CD1c-positive myeloid dendritic cell (primary cell): Measurements from ENCODE around the gene TMEM17.
A peak's percentile ranks its signal among the peaks of the same experiment; 100 is the strongest.
"Not testable (repeated sequence)": the region's sequence is repeated elsewhere in the genome, so short reads cannot be mapped to it uniquely, and the experiment has no call there.

Experiments
- DNase-seq: peaks from one replicate; pipeline ENCODE4 v3.0.0-alpha.2; 2016; ENCODE audit errors: extremely low spot score

Gene TMEM17, protein sequence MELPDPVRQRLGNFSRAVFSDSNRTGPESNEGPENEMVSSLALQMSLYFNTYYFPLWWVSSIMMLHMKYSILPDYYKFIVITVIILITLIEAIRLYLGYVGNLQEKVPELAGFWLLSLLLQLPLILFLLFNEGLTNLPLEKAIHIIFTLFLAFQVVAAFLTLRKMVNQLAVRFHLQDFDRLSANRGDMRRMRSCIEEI

DNA sequence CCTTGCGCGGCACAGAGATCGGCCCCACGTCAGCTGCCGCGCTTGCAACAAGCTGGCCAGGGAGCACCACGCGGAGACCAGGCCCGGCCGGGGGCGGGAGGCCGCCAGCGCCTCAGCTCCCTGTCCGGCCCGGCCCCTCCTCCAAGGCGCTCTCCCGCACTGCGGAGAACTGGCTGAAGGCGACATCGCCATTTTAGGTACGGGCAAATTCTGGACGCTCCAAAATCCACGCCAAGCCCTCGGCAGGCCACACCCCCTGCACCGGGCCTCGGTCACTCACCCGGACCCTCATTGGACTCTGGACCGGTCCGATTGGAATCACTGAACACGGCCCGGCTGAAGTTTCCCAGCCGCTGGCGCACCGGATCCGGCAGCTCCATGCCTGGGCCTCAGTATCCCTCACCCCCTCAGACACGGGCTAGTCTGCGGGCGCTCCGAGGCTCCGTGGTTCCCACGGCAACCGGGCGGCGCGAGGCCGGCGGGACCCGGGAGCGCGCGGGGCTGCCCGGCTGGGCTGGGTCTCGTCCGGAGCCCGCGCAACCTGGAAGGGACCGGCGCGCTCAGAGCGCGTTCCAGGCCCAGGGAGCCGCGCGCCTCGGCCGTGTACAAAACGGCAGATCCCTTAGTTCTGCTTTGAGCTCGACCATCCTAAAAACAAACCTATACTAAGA is at the start of gene TMEM17:
TSS of gene TMEM17 (minus strand) at position 446 of the 671 bp plus-strand sequence. CDS start at position 380, 66 bp downstream.
- peak; percentile 79 for DNase-seq

DNA sequence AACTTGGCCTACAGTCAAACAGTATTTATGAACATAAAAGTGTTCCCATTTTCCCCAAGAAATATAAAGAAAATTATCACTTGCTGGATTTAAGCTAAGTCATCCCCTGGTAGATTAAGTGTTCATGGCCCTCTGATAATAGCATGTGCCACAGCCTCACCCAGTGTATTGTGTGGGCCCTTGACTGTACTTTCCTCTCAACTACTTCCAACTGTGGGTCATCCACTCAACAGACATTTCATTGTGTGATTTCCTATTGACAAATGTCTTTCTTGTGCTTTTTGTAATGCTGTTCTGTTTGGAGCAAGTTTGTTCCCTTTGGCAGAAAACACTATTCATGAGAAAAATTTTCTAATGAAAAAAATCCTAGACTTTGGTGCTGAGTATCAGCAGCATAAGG is 48.4 kb upstream of the TMEM17 start:
- DNase-seq: no peak

DNA sequence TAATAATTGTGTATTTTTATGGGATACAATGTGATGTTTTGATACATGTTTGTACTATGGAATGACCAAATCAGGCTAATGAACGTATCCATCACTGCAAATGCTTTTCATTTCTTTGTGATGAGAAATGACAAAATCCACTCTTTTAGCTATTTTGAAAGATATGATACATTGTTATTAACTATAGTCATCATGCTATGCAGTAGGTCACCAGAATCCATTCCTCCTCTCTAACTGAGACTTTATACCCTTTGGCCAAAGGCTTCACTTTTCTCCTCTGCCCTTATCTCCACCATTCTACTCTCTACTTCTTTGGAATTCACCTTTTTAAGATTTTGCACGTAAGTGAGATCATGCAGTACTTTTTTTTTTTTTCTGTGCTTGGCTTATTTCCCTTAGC is 44.5 kb upstream of the TMEM17 start:
- no peak for DNase-seq

DNA sequence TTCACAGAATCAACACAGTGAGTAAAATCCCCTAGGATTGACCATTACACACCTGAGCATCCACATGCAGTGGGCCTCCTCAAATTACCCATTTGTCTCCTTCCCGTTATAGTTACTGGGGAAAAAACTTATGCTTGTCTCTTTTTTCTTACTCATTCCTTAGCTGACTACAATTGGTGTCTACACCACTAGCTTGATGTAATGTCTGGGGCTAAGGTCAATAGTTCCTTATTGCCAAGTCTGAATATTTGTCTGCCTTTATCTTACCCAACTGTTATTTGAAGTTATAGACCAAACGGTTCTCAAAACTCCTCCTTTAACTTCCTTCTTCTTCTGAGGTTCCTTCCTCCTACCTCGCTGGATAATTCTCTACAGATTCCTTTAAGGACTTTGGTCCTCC is 41.9 kb upstream of the TMEM17 start:
- DNase-seq: no peak

DNA sequence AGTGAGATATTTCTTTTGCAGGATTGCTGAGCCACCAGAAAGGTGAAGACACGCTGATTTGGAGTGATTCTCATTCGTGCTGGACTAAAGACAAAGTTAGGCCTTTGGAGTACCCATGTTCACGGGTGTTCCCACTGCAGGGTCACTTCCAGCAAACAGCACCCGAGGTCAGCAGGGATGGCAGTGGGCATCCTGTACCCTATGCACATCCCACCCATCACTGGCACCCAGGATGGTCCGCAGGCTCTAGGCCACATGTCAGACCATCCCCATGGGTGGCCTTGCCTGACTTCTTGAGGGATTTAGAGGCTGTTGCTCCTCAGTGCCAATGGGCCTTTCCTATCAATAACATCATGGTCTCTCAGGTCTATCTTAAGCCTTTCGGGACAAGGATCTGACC is 39.3 kb upstream of the TMEM17 start:
- DNase-seq: no peak

DNA sequence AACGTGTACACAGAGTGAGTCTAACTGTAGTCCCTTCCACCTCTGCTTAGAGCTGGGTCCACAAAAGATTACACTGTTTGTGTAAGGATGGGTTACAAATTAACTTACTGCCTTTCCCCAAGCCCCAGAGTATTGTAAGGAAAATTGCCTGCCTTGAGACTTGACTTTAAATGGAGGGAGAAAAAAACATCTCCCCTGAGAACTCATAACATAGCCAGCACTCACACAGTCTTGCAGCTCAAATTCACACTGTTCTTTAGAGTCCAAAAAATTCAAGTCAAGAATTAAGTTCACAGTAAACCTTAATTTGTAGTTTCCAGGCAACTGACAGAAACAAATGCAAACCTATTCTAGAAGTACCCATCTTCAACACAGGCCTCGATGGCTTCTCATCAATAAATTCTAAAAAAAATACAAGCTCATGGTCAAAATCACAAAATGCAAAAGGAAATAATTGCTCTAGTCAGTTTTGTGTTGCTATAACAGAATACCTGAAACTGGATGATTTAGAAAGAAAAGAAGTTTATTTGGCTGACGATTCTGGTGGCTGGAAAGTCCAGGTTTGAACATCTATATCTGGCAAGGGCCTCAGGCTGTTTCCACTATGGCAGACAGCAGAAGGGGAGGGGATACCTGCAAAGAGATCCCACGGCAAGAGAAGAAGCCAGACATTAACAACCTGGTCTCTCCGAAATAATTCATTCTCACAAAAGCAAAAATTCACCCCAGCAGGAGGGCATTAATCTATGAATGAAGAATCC is 34.6 kb upstream of the TMEM17 start:
- no peak for DNase-seq

DNA sequence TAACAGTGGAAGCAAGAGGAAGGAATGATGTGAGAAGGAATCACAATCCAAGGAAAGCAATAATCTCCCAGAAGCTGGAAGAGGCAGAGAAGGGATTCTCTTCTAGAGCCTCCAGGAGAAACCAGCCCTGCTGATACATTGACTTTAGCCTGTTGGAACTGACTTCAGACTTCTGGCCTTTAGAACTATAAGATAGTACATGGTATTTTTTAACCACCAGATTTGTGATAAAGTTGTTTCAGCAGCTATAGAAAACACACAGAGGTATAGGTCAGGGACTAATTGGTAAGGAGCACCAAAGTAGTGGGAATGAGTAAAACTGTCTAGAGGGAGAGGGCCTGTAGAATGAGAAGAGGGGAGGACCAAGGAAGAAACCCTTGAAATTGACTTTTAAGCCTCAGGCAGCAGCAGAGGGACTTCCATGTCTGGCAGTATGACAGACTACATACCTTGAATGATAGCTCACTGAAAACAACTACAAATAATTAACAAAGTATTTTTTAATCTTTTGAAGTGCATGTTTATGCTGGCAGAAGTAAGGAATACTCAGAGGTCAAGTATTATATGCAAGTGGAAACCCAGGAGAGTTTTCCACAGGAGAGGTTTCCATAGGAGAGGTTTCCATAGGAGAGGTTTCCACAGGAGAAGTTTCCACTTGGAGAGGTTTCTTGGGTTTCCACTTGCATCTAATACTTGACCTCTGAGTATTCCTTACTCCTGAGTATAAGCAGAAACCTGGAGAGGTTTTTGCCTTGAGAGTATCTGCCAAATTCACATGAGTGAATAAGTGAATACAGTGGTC is 33.8 kb upstream of the TMEM17 start:
- no peak for DNase-seq

DNA sequence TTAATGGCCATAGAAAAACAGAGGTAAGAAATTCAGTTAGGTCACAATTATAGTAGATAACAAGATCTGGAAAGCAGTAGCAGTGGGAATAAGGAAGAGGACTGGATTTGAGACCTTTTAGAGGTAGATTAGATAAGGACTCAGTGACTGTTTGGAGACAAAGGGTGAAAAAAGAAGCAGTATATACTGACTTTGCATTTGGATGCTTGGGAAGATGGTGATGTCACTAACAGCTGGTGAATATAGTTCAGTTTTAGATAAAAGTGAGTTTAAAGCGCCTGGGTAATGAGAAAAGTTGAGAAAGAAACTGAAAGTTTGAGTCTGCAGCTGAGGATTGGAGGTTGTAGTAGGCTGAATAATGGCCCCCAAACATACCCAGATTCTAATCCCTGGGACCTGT is 32.8 kb upstream of the TMEM17 start:
- no peak for DNase-seq

DNA sequence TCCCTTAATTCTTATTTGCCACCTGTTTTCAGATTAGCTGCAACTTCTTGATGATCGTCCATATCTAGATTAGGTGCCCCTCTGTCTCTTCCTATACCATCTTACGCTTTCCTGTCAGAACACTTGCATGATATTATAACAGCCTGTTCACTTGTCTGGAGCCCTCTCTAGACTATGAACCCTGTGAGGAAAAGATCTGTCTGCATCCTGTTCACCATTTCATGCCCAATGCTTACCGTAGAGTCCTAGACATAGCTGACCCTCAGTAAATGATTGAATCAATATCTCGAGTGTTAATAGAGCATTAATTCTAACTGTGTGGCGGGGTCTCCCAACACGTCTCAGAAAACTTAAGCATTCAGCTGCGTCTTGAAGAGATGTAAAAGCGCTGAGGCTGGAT is 31.8 kb upstream of the TMEM17 start:
- DNase-seq: no peak

DNA sequence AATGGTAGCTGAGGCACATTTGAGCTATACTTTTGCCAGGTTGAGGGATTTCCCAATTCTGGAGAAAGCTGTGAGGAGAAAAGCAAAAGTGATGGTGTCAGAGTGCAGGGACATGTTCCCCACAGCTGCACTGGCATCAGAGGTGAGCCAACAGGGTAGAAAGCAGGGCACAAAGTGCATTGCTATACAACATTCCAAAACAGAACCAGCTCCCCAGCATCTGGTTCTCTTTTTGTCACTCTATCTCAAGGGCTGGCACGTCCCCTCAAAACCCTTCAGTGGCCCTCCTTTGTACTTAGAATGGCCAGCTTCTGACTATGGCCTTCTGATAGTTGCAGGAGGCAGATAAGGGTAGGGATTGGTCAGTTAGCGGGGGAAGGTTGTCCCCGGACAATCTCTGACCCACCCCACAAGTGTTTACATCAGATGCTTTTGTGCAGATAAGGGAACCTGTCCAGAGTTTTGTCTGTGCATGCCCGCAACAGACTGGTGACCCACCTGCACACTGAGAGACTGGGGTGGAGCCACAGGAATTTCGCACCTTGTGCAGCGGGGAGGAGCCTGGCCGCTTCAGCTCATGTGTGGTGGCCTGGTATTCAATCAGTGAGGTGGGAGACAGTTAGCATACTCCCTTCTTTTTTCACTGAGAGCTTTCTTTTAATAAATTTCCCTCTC is 31.0 kb upstream of the TMEM17 start:
- no peak for DNase-seq

DNA sequence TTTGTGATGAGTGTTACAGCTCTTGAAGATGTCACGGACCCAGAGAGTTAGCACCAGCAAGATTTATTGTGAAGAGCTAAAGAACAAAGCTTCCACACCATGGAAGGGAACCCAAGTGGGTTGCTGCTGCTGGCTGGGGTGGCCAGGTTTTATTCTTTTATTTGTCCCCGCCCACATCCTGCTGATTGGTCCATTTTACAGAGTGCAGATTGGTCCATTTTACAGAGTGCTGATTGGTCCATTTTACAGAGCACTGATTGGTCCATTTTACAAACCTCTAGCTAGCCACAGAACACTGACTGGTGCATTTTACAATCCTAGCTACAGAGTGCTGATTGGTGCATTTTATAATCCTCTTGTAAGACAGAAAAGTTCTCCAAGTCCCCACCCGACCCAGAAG is 29.5 kb upstream of the TMEM17 start:
- not testable (repeated sequence) for DNase-seq

DNA sequence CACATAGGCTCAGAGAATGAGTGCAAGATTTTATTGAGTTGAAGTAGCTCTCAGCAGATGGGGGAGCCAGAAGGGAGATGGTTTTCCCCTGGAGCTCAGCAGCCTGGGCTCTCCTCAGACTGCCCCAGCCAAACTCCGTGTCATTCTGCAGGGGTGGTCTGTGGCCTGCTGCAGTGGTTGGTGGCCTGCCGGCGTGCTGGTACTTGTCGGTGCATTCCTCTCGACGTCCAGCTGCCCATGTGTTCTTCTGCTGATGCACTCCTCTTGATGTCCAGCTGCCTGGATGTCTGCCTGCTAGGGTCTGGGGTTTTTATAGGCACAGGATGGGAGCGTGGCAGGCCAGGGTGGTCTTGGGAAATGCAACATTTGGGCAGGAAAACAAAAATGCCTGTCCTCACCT is 25.6 kb upstream of the TMEM17 start:
- DNase-seq: no peak

DNA sequence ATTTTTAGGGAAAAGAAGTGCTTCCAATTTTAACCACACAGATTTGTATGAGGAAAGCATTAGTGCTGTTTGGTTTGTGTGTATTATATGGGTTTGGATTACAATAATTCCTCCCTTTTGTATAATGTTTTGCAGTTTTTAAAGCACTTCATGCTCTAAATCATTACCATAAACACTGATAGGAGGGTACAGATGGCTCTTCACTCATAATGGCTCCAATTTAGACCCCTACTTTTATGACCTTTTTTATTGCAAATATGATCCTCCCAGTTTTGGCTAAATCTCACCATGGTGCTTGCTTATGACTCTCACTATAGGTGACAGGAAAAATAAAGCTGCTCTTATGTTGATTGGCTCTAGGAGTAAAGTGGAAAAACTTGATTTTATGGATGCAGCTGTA is 23.8 kb upstream of the TMEM17 start:
- DNase-seq: no peak

DNA sequence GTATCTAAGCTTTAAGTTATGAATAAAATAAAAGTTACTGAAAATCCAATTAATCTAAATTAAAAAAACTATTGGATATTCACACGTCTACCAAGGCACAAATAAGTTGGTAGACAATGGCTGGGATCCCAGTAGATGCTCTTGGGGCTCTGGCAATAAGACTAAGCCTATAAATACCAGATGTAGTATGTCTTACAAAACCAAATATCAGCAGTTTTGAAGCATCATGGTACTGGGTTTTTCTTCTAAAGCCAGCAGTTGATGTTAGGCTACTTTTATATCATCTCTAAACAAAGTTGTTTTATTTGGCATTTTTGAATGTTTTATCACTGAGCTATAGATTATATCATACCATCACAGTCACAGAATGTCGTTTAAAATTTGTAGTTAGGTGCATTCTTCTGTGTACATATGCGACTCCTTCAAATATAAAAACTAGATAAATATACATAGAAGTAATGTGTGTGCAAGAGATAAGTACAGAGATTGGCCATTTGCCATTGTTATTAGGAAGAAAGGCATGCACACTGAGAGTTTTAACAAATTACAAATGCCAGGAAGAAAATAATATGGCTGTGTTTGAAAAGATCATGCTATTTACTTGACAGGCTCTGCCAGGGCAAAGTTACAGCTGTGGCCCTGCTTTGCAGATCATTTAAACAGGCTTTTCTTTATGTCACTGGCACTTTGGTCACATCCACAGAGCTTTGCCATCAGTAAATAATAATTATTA is 21.6 kb upstream of the TMEM17 start:
- no peak for DNase-seq

DNA sequence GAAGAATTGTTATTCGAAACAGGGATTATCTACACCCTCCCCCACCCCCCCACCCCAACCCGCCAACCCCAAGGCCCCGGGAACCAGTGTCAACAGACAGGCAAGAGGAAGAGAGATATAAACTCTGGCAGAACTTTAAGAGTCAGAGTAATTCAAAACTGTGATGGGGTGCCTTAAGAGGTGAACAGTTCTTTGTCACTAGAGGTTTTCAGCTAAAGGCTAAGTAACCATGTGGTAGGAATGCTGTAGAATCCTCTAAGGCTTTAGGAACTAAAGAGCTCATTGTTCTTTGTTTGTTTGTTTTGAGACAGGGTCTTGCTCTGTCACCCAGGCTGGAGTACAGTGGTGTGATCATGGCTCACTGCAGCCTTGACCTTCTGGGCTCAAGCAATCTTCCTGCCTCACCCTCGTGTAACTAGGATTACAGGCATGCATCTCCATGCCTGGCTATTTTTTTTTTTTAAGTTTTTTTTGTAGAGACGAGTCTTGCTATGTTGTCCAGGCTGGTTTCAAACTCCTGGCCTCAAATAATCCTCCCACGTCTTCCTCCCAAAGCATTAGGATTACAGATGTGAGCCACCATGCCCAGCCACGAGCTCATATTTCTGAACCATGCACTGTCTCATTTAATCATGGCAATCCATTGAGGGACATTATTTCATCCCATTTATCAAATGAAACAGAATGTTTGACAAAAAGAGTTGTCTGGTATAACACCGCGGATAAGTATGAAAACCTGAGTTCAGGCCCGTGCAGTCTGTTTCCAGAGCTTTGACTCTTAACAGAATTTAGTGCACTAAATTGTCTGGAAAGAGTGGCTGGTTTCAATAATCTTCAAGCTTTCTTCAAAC is 20.8 kb upstream of the TMEM17 start:
- no peak for DNase-seq

DNA sequence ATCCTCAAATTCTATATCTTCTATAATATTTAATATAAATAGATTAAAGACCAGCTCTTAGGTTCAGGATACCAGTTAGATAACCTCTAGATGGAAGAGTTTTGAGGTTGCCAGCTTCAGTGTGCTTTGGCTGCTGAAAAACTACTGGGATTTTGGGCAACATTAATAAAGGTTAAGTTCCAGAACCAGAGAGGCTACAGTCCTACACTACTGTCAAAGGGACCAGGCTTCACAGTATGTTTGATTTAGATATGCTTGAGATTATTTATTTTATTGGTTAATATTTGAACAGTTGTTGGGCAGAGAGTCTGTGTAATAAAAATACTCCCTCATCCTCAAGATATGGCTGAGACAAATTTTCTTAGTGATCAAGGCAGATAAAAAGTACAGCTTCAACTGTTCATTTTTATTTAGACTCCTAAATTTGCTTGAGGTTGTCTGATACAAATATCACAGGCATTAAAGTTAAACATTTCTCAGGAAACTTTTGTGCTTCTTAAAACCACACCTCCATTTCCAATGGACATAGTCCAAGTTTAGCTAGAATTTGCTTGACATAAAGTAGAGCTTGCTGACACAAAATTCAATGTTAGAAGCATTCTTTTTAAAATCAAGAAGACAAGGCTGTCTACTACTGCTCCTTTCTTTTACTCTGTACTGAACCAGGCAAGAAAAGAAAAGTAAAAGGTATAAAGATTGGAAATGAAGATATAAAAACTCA is 19.7 kb upstream of the TMEM17 start:
- DNase-seq: no peak

DNA sequence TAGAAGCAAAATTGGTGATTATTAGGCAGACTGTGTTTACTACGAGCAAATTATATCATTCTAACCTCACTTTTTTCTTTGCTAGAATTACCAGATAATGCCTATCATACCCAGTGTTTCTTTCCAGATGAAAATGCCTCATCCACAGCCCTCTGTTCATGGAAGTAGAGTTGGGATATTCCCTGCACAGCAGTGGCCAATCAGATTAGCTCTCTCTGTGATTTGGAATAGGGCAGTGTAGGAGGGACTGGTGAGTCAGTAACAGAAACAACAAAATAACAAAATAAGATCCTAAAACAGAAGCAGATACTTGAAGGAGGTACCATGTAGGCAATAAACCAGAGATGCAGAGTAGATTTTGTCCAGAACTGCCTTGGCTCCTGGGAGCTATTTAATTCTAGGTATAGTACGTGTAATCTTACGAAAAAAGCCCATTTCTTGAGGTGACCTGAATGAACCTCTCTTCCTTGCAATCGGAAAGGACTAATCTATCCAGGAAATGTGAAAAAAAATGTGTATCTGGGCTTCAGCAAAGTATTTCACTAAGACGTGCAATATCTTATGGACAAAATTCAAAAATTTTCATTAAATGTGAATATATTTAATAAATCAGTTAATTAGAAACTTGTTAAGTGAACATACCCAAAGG is 18.4 kb upstream of the TMEM17 start:
- DNase-seq: no peak

DNA sequence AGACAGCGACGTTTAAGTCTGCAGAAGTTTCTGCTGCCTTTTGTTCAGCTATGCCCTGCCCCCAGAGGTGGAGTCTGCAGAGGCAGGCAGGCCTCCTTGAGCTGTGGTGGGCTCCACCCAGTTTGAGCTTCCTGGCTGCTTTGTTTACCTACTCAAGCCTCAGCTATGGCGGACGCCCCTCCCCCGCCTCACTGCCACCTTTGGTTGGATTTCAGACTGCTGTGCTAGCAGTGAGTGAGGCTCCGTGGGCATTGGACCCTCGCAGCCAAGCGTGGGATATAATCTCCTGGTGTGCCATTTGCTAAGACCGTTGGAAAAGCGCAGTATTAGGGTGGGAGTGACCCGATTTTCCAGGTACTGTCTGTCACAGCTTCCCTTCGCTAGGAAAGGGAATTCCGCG is 15.1 kb upstream of the TMEM17 start:
- not testable (repeated sequence) for DNase-seq

DNA sequence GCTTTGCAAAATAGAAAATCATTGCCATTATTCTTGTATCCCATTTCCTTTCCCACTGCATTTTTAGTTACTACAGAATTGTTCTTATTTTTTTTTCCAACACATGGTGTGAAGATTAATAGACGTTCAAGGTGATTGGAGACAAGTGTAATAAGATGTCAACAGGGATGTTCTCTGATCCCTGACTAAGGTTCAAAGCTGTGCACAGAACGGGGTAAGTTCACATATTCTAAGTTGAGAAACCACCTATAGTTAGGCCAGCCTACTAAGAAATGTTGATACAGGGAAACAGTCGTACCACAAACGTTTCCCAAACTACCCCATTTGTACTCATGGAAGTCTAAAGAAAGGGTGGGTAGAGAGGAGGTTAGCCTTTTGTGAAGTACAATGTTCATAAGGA is 6.4 kb upstream of the TMEM17 start:
- no peak for DNase-seq
